ENCODE data around the gene CCDC146.

DNA sequence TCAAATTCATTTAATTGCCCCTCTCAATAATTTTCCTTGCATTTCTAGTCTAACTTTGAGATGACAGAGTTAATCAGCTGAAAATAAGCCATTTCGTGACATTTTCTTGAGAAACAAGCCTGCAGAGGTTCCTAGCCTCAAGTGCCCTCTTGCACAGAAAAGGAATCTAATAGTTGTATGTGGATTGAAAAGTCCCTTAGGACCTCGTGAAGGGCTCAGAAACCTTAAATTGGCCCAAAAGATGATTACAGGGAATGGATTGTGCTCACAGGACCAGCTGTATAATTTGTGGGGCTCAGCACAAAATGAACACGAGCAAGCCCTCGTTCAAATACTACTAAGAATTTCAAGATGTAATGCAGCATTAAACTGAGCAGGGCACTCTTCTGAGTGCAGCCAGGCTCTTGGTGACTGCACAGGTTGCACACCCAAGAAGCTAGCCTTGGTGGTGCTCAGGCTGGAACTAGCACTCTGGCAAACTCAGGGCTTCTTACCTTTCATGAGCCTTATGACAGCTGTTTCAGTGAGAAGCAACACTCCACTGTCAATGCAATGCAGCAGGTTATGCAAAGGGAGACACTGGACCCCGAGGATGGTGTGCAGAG lies 191.6 kb downstream of the CCDC146 start:
- TF ChIP-seq GATA3 (IDR thresholded peaks at IDR 0.05; ENCODE audit: low read depth, low read length) (no peak), GATA2 (IDR thresholded peaks at IDR 0.05; ENCODE audit: low read depth, low read length) (no peak)

All from SH-SY5Y (cell line).